ENCODE results near the gene SPSB1. TPM values are rescaled to one million over a fixed set of nuclear protein-coding genes. Genes with fewer than 3 reads are reported as not detected.
A peak's percentile ranks its signal among the peaks of the same experiment; 100 is the strongest.

The SPSB1 gene
- total RNA-seq, 1 experiment from 2014 or later = 2.9 TPM

GRCh38 chr1:9273177-9273576 lies 19.5 kb upstream of the SPSB1 start:
- Histone ChIP-seq H3K23ac (ENCODE audit: insufficient read length, low read depth, low read length) (no peak overlapping the region), H2BK20ac (ENCODE audit: low read depth, low read length, poor library complexity, severe bottlenecking) (no peak overlapping the region), H4K5ac (ENCODE audit: insufficient read length, low read depth, low read length) (no peak overlapping the region), H4K20me1 (ENCODE audit: control insufficient read depth, insufficient read depth, insufficient read length) (no peaks in the 10 kb centered on the region), H3K9me3 (ENCODE audit: control insufficient read depth, low read depth, low read length) (no peaks in the 10 kb centered on the region), H4K91ac (ENCODE audit: insufficient read length, low read depth, low read length) (no peak overlapping the region), H3K79me1 (ENCODE audit: insufficient read depth, low read depth, low read length, poor library complexity, severe bottlenecking) (no peaks in the 10 kb centered on the region), H3K27me3 (ENCODE audit: insufficient read depth, low read length) (no peaks in the 10 kb centered on the region), H3K4me1 (ENCODE audit: insufficient read depth, low read length) (no peaks in the 10 kb centered on the region), H3K27ac (ENCODE audit: insufficient read length, low read depth, low read length) (no peak overlapping the region), H3K14ac (ENCODE audit: insufficient read depth, low read length) (no peak overlapping the region), H4K8ac (replicated peaks; ENCODE audit: insufficient read length, low read depth, low read length) (no peak overlapping the region), H3K23me2 (ENCODE audit: insufficient read length, low read depth, low read length, poor library complexity, severe bottlenecking) (no peaks in the 10 kb centered on the region), H3K56ac (ENCODE audit: insufficient read length, low read depth, low read length) (no peak overlapping the region), H2AK5ac (ENCODE audit: insufficient read length, low read length) (no peak overlapping the region), H2BK12ac (ENCODE audit: insufficient read length, low read depth, low read length) (no peak overlapping the region), H3K18ac (ENCODE audit: insufficient read length, low read depth, low read length) (no peak overlapping the region), H3T11ph (ENCODE audit: low read length) (no peak overlapping the region), H2BK120ac (ENCODE audit: low read depth, low read length, poor library complexity, severe bottlenecking) (no peak overlapping the region), H2BK5ac (ENCODE audit: insufficient read length, low read length) (no peak overlapping the region), H3K4ac (ENCODE audit: low read depth, low read length) (no peak overlapping the region), H2AFZ (ENCODE audit: low read length) (no peak overlapping the region), H2BK15ac (ENCODE audit: low read depth, low read length) (no peak overlapping the region), H3K9ac (ENCODE audit: extremely low read depth, insufficient read length, low read length) (no peak overlapping the region), H3K4me2 (ENCODE audit: insufficient read depth, insufficient read length, low read length) (no peak overlapping the region), H3K79me2 (ENCODE audit: insufficient read depth, low read length) (no peaks in the 10 kb centered on the region)
- Mint-ChIP-seq H3K4me1 (peaks cover 22 to 37% of the 10 kb centered on the region in 2 experiments), H3K9me3 (no peaks in the 10 kb centered on the region), H3K27me3 (ENCODE audit: low read depth) (no peaks in the 10 kb centered on the region), H3K36me3 (ENCODE audit: insufficient read depth in 1 of 3, low read depth in 3 of 3) (no peaks in the 10 kb centered on the region; a peak in 1 of 7 replicates), H3K27ac (no peak overlapping the region; a peak in 1 of 7 replicates), H3K4me3 (no peak overlapping the region)
- no CpG with 5 or more reads among the region's 11 CpGs for WGBS (ENCODE audit: extremely low coverage, insufficient read length, low lambda C conversion rate)
- TF ChIP-seq CTCF (conservative IDR thresholded peaks at IDR 0.05) = peak; percentile 25; the same call in 1 of the 3 replicates
- no peak for DNase-seq

All from H9 (cell line).